G401.6 (cell line): ENCODE data around the gene PLA2G4E.

Experiments used
- FAIRE-seq: peaks from 2 replicates; lab custom pipeline; 2012; peaks lifted over from hg19 to GRCh38; lab: Jason Lieb, UNC

Gene PLA2G4E

GRCh38 chr15:41992151-41992802, 28.6 kb downstream of the PLA2G4E start:
- FAIRE-seq: no peak

GRCh38 chr15:41990691-41991090, 30.2 kb downstream of the PLA2G4E start:
- no peak for FAIRE-seq

- no peak for FAIRE-seq
Measured at GRCh38 chr15:41990243-41990605, 30.6 kb downstream of the PLA2G4E start.

DNA sequence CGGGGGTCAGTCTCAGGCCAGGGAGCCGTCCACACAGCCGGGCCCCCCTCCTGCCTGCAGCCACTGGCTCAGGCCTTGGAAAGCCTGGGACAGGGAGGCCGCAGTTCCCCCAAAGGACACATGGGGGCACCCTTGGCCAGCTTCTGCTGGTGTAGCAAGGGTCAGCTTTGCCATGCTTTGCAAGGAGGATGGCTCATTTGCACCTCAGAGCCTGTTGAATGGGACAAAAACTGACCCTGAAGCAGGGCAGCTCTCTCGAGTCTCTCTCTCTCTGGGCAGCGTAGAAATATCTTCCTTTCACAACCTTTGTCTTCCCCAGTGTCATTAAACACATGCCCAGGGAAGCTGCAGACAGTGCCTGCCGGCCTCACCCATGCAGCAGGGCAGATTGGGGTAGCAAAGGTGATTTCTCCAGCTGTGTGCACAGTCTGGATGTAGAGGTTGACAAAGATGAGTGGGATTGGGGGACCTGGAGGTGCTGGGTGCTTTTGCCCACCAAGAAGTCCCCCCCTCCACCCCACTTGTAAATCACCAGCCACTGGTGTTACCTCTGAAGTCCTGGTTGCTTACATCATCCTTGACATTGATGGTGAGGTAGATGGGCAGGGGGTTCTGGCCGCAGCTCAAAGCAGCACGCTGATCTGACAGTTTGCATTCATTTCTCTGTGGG, 31.1 kb downstream of the PLA2G4E start:
- FAIRE-seq: peak; percentile 74

GRCh38 chr15:41988896-41989572, 31.8 kb downstream of the PLA2G4E start:
- no peak for FAIRE-seq

GRCh38 chr15:41987925-41988275, 32.9 kb downstream of the PLA2G4E start:
- no peak for FAIRE-seq

GRCh38 chr15:41987246-41987924, 33.5 kb downstream of the PLA2G4E start:
- FAIRE-seq: no peak

GRCh38 chr15:41985236-41986160, 35.3 kb downstream of the PLA2G4E start:
- FAIRE-seq: no peak

GRCh38 chr15:41984622-41985021, 36.2 kb downstream of the PLA2G4E start:
- FAIRE-seq: no peak

GRCh38 chr15:41983621-41984571, 36.9 kb downstream of the PLA2G4E start:
- no peak for FAIRE-seq

DNA sequence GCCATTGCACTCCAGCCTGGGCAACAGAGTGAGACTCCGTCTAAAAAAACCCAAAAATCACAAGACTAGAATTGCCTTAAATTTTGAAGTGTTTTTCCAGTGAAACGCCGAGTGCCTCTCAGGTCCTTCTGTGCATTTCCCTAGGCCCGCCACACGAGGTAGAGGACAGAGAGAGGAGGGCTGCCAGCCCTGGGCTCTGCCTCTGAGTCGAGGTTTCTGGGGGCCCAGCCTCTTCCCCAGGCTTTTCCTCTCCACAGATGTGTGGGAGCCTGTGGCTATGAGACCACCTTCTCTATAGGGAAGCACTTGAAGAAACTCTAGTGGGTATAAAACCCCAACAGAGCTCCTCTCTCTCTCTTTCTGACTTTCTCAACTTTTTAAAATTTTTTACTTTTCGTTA, 37.6 kb downstream of the PLA2G4E start:
- FAIRE-seq: no peak

DNA sequence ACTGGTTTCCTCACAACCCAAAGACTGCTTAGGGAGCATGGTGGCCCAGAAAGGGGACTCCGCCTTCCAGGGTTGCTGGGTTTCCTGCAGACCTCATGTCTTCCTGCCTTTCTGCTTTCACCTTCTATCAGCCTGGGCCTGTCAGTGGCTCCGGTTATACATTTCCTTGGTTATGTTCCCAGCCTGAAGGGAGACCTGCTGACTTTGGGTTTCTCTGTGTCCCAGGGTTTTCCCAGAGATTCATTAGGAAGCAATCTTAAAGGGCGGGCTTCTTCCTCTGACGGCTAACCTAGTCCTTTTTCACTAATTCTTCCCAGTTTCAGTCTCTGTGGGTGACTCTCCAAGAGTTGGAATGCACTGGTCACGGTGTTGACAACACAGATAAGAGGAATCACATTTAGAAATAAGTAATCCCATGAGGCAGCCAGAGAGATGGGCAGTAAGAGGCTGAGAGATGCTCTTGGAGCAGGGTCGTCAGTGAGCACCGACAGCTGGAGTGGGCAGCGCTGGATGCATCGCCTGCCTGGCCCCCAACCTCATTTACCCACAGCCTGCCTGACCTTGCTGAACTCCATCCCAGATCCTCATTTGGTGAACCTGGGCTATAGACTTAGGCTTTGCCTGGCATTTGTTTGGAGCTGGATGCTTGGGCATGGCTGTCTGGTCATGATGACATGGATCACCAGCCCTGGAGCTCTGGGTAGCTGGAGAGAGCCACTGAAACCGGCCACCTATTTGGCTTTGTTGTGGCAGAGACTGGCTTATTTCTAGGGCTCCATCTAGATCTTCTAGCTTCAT, 38.5 kb downstream of the PLA2G4E start:
- FAIRE-seq: no peak

GRCh38 chr15:41981371-41982132, 39.3 kb downstream of the PLA2G4E start:
- no peak for FAIRE-seq

DNA sequence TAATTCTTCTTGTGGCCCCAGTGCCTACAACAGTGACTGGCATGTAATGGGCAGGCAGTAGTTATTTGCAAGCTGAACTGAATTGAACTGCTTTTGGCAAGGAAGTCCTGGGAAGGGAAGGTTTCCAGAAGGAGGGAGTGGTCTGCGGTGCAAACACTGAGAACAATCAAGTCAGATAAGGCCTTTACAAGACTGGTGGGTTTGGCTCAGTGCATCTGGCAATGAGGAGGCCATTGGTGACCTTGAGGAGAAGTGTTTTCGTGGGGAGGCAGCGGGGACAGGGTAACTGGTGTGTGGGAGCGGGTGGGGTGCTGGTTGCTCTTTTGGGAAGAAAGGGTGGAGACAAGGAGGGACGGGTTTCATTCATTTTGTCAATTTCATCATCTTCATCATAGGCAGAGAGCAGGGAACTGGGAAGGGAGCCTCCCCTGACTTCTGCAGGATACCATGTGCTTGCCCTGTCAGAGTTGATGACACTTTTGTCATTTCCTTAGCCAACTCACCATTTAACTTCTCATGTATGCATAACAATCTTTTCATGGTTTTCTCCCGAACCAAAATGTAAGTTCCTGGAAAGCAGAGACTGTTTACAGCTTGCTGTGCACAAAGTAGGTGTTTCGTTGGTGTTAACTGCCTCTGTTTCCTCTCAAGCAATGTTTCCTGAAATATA, 40.1 kb downstream of the PLA2G4E start:
- no peak for FAIRE-seq

GRCh38 chr15:41979493-41980266, 41.2 kb downstream of the PLA2G4E start:
- no peak for FAIRE-seq

- no peak for FAIRE-seq
Measured at GRCh38 chr15:41978534-41978933, 42.3 kb downstream of the PLA2G4E start.

GRCh38 chr15:41977757-41978383, 43.0 kb downstream of the PLA2G4E start:
- FAIRE-seq: no peak
